GM18519 (cell line): ENCODE measurements around the gene GLIS1.

Experiments
- ATAC-seq: cut with Tn5 transposase; IDR thresholded peaks from one replicate; pipeline ENCODE4 v1.9.1; 2021; ENCODE audit warnings: mild to moderate bottlenecking, moderate library complexity; ENCODE audit not compliant: unreplicated experiment, low FRiP score

Gene GLIS1

GRCh38 chr1:53543778-53544695 is 194.9 kb downstream of the GLIS1 start:
- ATAC-seq: no peak

DNA sequence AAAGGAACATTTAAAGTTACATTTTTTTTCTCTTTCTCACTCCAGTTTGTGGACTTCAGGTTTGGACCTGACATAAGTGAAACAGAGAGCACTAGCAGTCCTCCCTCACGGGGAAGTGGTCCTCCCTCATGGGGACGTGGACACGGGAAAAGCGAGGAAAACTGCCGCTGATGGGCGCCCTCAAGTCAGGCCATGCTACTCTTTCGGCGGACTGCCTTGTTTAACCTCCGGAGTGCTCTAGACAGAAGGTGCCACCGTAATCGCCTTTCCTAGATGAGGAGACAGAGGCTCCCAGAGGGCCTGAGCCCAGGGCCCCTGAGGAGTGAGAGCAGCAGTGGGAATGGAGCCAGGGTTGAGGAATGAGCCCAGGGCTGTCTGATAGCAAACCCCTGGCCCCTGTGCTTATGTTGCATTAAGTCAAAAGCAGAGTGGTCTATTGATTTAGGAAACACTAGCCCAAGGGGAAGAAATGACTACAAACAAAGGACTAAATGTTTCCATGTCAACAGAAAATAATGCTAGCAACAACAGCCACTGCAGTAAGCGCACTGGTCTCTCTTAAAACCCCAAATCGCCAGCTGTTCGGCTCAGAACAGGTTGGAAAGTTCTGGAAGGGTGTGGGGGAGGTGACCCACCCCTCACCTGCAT is 195.7 kb downstream of the GLIS1 start:
- ATAC-seq: no peak

GRCh38 chr1:53542551-53542950 is 196.4 kb downstream of the GLIS1 start:
- ATAC-seq: no peak

DNA sequence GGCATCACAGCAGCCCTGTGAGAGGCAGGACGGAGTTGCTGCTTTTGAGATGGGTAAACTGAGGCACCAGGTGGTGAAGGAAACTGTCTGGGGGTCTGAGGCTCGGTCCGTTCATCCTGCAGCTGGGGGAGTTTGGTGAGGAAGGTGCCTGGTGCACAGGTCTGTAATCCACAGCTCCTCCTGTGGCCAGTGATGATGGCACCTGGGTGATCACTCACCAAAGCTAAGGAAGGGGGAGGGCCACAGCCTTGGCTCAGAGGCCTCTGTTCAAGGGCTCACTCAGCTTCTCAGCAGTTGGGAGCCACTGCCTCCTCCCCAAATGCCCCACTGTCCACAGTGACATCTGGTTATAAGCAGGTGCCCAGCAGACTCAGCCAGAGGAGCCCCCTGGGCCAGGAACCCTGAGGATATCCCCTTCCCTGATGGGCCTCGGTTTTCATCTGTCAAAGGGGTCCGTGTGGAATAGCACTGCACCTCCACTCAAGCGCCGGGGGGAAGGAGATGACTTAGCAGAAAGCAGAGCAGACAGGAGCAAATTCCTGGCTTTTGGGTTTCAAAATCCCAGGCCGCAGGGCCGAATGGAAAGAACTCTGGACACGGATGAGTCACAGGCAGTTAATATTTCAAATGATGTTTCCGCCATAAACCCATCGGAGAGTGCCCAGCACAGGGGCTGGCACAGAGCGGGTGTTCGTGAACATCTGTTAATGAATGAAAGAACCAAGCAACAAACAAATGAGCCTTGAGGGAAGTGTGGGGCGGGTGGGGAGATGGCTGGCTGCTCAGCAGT is 197.0 kb downstream of the GLIS1 start:
- ATAC-seq: no peak

DNA sequence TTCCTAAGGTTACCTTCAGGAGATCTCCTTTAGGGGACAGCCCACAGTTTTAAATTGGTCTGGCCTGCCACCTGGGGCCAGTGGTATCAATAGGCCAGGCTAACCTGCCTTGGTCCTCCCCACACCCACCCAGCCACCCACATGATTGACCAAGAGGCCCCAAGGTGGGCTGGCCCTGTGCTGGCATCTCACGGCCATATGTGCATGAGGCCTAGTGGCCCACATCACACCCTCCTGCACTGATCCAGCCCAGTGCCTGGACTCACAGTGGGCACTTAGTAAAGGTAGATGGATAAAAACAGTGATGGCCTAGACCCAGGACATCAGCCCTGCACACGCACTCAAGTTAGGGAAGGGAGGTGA is 197.7 kb downstream of the GLIS1 start:
- no peak for ATAC-seq

DNA sequence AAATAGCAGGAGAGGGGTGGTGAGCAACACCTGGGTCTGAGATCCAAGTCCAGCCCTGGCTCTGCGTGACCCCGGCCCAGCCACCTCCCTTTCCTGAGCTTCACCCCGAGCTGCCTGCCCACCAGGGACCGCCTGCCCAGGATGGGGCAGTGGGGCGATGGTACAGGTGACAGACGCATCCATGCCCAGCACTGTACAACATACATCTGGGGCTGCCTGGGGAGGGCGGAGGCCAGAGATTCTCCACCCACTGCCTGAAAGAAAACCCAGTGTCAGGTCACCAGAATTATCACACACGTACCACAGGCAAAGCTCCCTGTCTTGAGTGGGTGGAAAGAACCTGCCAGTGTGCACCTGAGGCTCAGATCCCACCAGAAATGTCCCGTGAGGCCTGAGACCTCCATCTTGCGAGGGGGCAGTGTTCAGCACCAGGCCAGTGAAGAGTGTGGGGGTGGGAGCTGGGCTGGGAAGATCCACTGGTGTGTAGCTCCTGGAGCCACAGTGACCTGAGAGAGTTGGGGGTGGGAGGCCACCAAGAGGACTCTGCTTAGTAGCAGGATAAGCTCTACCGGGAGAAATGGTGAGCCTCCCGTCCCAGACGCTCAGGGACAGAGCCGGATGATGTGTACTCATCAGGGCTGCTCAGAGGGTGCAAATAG is 198.2 kb downstream of the GLIS1 start:
- no peak for ATAC-seq

DNA sequence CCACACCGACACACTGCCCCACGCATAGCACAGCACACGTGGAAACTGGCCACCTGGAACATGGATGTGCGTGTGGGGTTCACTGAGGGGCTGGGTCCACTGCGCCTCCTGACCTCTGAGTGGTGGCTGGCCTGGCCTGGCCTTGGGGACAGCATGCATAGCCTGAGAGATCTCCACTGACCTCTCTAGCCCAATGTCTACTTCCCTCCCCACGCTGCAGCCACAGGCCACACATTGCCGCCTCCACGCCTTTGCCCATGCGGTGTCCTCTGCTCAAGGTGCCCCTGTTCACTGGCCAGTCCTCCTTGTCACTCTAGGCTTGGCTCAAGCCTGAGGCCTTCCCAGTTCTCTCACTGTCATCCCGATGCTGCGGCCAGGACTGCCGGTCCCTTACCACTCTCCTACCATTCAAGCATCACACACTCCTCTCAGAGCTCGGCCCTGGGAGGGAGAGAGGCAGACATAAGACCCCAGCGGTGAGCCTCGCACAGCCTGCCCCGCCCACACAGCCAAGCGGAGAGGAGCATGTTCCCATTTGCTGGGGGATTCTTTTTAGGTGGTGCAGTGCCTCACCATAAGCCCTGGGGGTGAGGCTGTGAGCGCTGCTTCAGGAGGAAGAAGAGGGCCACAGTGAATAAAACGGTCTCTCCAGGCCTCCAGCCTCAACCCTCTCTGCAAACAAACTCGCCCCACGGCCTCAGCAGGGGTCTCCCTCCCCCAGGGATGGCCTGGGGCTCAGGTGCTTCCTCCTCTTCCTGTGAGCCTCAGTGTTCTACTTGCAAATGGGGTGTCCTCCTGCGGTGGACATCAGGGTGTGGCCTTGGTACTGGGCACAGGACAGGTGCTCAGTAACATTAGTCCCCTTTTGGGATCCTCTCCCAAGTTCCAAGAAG is 199.0 kb downstream of the GLIS1 start:
- no peak for ATAC-seq

DNA sequence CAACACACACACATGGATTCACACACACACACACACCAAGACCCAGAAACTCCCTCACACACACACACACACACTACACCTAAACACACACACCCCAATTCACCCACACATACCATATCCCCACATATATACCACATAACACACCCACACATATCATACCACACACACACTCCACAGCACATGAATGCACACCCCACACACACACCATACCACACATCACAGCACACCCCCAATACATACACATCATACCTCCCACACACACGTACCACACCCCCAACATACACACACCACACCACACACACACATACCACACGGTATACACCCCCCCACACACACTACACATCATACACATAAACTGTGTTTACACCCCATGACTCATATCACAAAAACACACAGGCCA is 199.7 kb downstream of the GLIS1 start:
- no peak for ATAC-seq

DNA sequence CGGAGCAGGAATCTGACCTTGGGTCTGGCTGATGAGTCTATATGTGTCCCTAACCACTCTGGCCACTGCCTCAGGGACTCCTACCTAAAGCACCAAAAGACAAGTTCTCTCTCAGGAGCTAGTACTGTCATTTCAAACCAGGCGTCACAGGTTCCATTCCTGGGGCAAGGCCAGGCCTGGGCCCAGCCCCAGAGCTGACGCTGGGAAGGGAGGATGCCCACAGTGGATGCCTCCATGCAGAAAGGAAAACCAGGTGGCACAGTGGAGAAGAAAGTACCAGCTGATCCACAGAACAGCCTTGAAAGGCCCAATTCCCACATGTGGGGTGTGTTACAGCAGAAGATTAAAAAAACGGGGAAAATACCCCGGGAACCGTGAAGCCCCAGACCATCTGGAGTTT is 202.4 kb downstream of the GLIS1 start:
- ATAC-seq: no peak

DNA sequence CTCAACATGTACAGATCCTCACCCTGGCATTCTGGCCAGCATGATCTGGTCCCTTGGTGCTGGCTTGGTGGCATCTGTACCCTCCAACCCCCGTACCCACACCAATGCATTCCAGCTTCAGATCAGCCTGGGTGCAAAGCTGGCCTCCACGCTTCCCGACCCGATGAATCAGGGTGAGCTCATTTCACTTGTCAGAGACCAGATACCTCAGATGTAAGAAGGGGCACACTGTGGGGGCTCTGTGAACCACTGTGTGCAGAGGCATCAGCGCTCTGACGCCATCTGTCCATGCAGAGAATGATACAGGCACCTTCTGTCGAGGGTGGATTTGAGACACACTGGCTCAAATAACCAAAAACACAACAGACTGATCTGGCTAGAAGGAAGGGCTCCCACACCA is 203.1 kb downstream of the GLIS1 start:
- no peak for ATAC-seq

GRCh38 chr1:53535226-53535625 is 203.7 kb downstream of the GLIS1 start:
- ATAC-seq: no peak

DNA sequence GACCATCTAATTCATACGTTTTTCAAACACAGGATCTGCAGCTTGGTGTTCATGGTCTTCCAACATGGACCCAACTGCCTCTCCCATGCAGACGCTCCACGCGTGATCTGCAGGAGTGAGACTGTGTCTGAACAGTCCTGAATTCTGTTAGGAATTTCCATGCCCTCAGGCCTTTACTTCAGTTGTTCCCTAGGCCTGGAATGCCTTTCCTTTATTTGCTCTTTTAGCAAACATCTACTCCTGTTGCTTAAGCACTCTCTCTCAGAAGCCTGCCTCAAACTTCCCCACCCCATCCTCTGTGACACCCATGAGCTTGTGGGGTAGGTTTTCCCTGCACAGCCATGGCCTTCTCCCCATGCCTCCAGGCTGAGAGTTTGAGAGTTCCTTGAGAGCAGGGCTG is 206.1 kb downstream of the GLIS1 start:
- no peak for ATAC-seq

DNA sequence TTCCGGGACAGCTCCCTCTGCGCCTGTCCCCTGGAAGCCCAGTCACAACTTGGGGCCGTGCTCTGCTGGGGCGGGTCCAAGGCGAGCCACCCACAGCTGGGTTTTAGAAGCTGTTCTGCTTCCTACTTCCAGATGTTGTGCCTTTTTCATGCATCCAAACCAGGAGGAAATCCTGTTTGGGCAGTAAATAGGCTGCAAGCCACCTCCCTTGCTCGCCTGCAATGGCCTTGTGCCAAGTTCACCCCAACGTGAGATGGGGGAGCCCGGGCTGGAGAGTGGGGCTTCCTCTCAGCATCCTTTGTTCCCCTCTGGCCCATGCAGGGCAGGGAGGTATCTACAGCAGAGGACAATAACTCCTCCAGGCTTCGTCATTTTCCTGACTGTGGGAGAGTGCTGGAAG is 206.6 kb downstream of the GLIS1 start:
- ATAC-seq: no peak

GRCh38 chr1:53530550-53530949 is 208.4 kb downstream of the GLIS1 start:
- ATAC-seq: no peak

GRCh38 chr1:53529555-53529954 is 209.4 kb downstream of the GLIS1 start:
- no peak for ATAC-seq

DNA sequence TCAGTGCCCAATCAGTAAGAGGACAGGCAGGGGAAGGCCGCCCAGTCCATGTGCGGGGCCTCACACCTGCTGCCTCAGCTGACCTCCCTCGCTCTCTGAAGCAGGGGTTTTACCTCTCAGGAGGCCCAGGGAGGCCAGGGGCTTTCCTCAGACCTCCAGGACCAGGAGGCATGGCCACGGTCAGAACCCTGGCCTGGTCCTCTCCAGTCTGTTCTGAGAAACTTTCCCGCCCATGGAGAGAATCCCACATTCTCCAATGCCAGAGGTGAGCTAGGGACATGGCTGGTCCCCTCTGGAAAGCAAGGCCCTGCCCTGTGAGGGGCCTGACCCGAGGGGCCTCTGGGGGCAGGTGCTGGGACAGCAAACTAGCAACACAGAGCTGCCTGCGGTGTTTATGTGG is 211.6 kb downstream of the GLIS1 start:
- no peak for ATAC-seq

DNA sequence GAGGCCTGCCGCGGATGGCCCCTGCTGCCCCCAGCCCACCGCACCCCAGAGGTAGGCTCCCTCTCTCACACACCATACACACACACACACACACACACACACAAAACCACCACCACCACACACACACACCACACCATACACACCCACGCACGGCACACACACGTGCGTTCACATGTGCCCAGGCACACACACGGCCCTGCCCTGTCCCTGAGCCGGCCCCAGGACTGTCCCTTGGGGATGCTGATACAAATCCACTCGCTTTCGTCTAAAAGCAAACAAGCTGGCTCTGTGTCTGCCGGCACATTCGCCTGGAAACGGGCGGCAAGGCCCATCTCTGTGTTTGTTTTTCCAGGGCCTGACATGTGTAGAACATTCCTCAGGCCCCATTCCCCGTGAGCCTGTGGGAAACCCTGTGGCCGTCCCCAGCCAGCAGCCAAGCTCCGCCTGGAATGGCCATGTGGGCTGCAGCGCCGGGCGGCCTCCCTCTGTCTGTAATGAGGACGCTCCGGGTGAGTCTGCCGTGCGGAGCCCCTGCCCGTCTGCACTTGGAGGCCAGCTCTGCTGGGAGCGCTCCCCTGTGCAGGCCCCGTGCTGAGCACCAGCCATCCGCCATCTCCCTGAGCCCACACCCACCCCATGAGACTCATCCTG is 212.4 kb downstream of the GLIS1 start:
- ATAC-seq: no peak

GRCh38 chr1:53525595-53525994 is 213.4 kb downstream of the GLIS1 start:
- no peak for ATAC-seq
